Measurements from ENCODE around the gene TMEM8B.

GRCh38 chr9:35781066-35781465 is 48.0 kb upstream of the TMEM8B start:
- no peak for TF ChIP-seq GATA3 (IDR thresholded peaks at IDR 0.05; ENCODE audit: low read depth, low read length)
- no peak for TF ChIP-seq GATA2 (IDR thresholded peaks at IDR 0.05; ENCODE audit: low read depth, low read length)
